HL-60 (cell line): ENCODE results near the gene HS6ST2.

ENCODE experiments used
- DNase-seq, 2 experiments: peaks; one replicate each; pipeline ENCODE4 v3.0.0-alpha.2; 2010 to 2020; ENCODE audit warnings: low read depth in 1 of 2, low spot score in 1 of 2
- H3K27ac ChIP-seq: fragments of 250-450 bp; sonication (Bioruptor Pico); replicated peaks from 2 replicates; pipeline ENCODE4 v1.5.1; 2020; ENCODE audit warnings: mild to moderate bottlenecking, moderate library complexity
- H3K27me3 ChIP-seq: fragments of 250-450 bp; sonication (Bioruptor Pico); 2 replicates; pipeline ENCODE4 v1.5.1; 2021; ENCODE audit warnings: mild to moderate bottlenecking, moderate library complexity; ENCODE audit not compliant: insufficient read depth, poor library complexity, severe bottlenecking
- H3K4me3 ChIP-seq: replicated peaks from 2 replicates; pipeline ENCODE4 v1.5.1; 2011; ENCODE audit warnings: mild to moderate bottlenecking, control low read depth, low read length; ENCODE audit not compliant: insufficient read depth
- GABPA ChIP-seq: IDR thresholded peaks from 2 replicates; pipeline ENCODE4 v1.6.1; 2012; ENCODE audit warnings: low read depth
- POLR2AphosphoS5 ChIP-seq: IDR thresholded peaks from 2 replicates; pipeline ENCODE4 v1.6.1; 2012; ENCODE audit warnings: low read depth
- REST ChIP-seq: IDR thresholded peaks from 2 replicates; pipeline ENCODE4 v1.6.1; 2012; ENCODE audit warnings: low read depth; ENCODE audit not compliant: insufficient replicate concordance
- SPI1 ChIP-seq: IDR thresholded peaks from 2 replicates; pipeline ENCODE4 v1.6.1; 2012; ENCODE audit warnings: low read depth, mild to moderate bottlenecking, borderline replicate concordance
- TF ChIP-seq, protein P1 (sequence below): IDR thresholded peaks from one replicate; pipeline ENCODE4 v1.5.1; 2011; ENCODE audit warnings: low read length, control low read depth, inconsistent platforms; ENCODE audit not compliant: insufficient read depth

The HS6ST2 gene

DNA sequence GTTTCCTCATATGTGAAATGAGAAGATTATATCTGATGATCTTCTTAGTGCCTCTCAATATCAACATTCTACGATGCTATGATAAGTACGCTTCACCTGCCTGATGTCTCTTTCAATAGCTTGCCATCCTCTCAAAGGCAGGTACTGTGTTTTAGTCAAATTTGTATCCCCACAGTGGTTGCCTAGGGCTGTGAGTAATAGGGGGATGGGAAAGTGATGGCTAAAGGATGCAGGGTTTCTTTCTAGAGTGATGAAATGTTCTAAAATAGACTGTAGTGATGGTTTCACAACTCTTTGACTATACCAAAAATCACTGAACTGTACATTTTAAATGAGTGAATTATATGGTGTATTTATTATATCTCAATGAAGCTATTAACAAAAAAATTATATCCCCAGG, 142.8 kb downstream of the HS6ST2 start:
- no peak for DNase-seq
- Histone ChIP-seq H3K27ac (no peak overlapping the region), H3K4me3 (no peak overlapping the region), H3K27me3 (no peaks in the 10 kb centered on the region)
- TF ChIP-seq REST: no peak
- TF ChIP-seq SPI1: no peak
- TF ChIP-seq GABPA: no peak
- no peak for TF ChIP-seq POLR2AphosphoS5
- TF ChIP-seq, protein P1, sequence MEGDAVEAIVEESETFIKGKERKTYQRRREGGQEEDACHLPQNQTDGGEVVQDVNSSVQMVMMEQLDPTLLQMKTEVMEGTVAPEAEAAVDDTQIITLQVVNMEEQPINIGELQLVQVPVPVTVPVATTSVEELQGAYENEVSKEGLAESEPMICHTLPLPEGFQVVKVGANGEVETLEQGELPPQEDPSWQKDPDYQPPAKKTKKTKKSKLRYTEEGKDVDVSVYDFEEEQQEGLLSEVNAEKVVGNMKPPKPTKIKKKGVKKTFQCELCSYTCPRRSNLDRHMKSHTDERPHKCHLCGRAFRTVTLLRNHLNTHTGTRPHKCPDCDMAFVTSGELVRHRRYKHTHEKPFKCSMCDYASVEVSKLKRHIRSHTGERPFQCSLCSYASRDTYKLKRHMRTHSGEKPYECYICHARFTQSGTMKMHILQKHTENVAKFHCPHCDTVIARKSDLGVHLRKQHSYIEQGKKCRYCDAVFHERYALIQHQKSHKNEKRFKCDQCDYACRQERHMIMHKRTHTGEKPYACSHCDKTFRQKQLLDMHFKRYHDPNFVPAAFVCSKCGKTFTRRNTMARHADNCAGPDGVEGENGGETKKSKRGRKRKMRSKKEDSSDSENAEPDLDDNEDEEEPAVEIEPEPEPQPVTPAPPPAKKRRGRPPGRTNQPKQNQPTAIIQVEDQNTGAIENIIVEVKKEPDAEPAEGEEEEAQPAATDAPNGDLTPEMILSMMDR: no peak

DNA sequence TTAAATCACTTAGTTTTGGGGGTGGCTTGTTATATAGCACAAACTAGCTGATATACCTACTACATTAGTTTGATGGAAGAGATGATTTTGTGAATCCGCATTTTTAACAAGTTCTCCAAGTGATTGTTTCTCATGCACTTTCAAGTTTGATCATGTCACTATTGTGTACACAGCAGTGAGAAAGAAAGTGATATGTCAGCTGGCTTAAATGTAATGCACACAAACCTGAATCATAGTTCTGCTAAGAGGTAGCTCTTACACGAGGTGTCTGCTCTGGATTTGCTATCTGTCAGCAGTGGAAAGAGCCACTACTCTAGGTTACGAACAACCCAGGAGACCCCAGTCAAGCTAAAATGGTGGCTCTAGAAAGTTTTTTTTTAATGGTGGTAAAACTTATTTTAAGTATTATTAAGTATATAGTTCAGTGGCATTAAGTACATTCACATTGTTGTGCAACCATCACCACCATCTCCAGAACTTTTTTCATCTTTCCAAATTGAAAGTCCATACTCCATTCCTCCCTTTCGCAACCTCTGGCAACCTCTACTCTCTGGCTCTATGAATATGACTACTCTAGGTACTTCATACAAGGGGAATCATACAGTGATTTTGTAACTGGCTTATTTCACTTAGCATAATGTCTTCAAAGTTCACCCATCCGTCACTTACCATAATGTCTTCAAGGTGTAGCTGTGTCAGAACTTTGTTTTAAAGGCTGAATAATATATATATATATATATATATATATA, 147.3 kb downstream of the HS6ST2 start:
- H3K27ac ChIP-seq: no peak overlapping the region
- no peak overlapping the region for H3K4me3 ChIP-seq
- no peak for DNase-seq
- no peaks in the 10 kb centered on the region for H3K27me3 ChIP-seq
- TF ChIP-seq, protein P1: no peak
- TF ChIP-seq GABPA: no peak
- TF ChIP-seq SPI1: no peak
- no peak for TF ChIP-seq REST
- no peak for TF ChIP-seq POLR2AphosphoS5

- no peaks in the 10 kb centered on the region for H3K27me3 ChIP-seq
- DNase-seq: no peak
- no peak overlapping the region for H3K4me3 ChIP-seq
- no peak overlapping the region for H3K27ac ChIP-seq
- no peak for TF ChIP-seq GABPA
- no peak for TF ChIP-seq SPI1
Observed at GRCh38 chrX:132810488-132810887, 147.9 kb downstream of the HS6ST2 start.

DNA sequence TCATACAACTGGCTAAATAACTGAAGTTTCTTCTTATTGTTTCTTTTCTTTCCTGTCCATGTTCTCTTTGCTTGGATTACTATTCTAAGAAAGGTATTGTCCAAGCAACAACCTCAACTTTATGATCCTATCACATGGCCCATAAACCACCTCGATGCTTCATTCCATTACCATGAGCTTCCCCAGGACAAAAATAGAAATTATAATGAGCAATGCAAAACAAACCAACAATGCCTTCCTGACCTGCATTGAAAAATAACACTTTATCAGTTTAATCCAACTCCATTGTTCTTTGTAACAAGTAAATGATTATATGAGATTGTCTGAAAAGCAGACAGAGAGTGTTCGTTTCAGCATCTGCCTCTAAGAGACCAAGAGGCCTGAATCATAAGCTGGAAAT, 148.8 kb downstream of the HS6ST2 start:
- TF ChIP-seq, protein P1: no peak
- TF ChIP-seq SPI1: no peak
- TF ChIP-seq POLR2AphosphoS5: no peak
- TF ChIP-seq GABPA: no peak
- no peak for TF ChIP-seq REST
- DNase-seq: no peak
- Histone ChIP-seq H3K27me3 (no peaks in the 10 kb centered on the region), H3K27ac (no peak overlapping the region), H3K4me3 (no peak overlapping the region)
